ENCODE data around the gene BMPR1A. TPM values are rescaled to one million over a fixed set of nuclear protein-coding genes. Genes with fewer than 3 reads are reported as not detected.

BMPR1A gene
- total RNA-seq, 1 experiment from 2014 or later = 94.3 TPM

DNA sequence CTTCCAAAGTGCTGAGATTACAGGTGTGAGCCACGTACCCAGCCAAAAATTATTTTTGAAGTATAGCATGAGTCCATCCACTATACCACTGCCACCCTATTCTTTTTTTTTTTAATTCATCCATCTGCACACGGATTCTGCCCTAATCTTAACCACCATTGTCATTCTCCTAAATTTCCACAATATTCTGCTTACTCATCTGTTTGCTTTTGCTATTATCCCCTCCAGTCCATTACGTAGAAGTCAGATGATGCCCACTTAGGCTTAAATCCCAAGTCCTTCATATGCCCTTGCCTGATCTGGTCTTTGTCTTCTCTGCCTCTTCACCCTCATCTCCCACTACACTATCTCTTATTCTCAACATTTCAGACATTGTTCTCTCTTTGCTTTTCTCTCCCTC is 114.3 kb downstream of the BMPR1A start:
- CTCF ChIA-PET = no interaction called here
- in situ Hi-C loops (cut with HindIII; ENCODE audit: low pct_unique_long_range_greater_than_20kb, low sequenced_read_pairs) (no loop called here), intact Hi-C loops (cut with micrococcal nuclease; ENCODE audit: unreplicated experiment) (no loop called here)
- Histone ChIP-seq H3K27me3 (ENCODE audit: control insufficient read depth, insufficient read depth, low read length) (no peaks in the 10 kb centered on the region), H3K9me3 (ENCODE audit: control insufficient read depth, insufficient read depth, low read depth, low read length) (no peaks in the 10 kb centered on the region), H3K4me1 (ENCODE audit: control insufficient read depth, insufficient read depth, low read length) (peaks cover 7% of the 10 kb centered on the region), H3K27ac (ENCODE audit: low read length) (no peak overlapping the region), H3K4me3 (ENCODE audit: low read depth in 2 of 2, low read length in 2 of 2) (no peak overlapping the region), H3K36me3 (ENCODE audit: control insufficient read depth, insufficient read depth, low read length) (no peaks in the 10 kb centered on the region)
- no peak for TF ChIP-seq SIN3A (IDR thresholded peaks at IDR 0.05; ENCODE audit: borderline replicate concordance, insufficient read depth, low read depth, low read length)
- TF ChIP-seq CTCF (IDR thresholded peaks at IDR 0.05) = no peak
- TF ChIP-seq, protein P1, sequence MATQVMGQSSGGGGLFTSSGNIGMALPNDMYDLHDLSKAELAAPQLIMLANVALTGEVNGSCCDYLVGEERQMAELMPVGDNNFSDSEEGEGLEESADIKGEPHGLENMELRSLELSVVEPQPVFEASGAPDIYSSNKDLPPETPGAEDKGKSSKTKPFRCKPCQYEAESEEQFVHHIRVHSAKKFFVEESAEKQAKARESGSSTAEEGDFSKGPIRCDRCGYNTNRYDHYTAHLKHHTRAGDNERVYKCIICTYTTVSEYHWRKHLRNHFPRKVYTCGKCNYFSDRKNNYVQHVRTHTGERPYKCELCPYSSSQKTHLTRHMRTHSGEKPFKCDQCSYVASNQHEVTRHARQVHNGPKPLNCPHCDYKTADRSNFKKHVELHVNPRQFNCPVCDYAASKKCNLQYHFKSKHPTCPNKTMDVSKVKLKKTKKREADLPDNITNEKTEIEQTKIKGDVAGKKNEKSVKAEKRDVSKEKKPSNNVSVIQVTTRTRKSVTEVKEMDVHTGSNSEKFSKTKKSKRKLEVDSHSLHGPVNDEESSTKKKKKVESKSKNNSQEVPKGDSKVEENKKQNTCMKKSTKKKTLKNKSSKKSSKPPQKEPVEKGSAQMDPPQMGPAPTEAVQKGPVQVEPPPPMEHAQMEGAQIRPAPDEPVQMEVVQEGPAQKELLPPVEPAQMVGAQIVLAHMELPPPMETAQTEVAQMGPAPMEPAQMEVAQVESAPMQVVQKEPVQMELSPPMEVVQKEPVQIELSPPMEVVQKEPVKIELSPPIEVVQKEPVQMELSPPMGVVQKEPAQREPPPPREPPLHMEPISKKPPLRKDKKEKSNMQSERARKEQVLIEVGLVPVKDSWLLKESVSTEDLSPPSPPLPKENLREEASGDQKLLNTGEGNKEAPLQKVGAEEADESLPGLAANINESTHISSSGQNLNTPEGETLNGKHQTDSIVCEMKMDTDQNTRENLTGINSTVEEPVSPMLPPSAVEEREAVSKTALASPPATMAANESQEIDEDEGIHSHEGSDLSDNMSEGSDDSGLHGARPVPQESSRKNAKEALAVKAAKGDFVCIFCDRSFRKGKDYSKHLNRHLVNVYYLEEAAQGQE (IDR thresholded peaks at IDR 0.05; ENCODE audit: insufficient read depth in 1 of 2, low read depth in 2 of 2, low read length in 1 of 2) = no peak
- no peak for TF ChIP-seq TCF7L2 (IDR thresholded peaks at IDR 0.05; ENCODE audit: low read depth, low read length)
- TF ChIP-seq POLR2AphosphoS5 (IDR thresholded peaks at IDR 0.05; ENCODE audit: low read depth, low read length) = no peak
- ATAC-seq = no peak
- BruUV-seq (replicated peaks) = no TSS peak
- no peak for DNase-seq (ENCODE audit: low read depth, low spot score)
- POLR2A ChIA-PET = interaction anchor here (0.7 kb wide), 1 partner anchor 227 kb away, joined by 4 read pairs; no protein-coding TSS in a partner anchor

- ATAC-seq = 0 out of 2 replicates have a peak, but pooled peaks have one; percentile 45
- POLR2A ChIA-PET = no interaction called here
Measured at GRCh38 chr10:86871563-86872183, 115.3 kb downstream of the BMPR1A start.

DNA sequence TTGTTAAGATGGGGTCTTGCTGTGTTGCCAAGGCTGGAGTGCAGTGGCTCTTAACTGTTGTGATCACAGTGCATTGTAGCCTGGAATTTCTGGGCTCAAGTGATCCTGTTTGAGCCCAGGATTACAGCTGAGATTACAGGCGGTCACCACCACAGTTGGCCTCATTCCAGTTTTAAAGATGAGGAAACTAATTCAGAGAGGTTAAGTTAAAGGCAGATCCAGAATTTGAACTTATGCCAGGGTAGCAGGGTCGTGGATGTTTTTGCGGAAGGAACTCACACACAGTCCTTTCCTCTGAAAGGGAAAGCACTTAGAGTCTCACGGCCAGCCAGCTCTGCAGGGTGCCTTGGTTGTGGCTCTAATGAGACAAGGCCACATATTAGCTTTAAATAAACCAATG is 116.3 kb downstream of the BMPR1A start:
- intact Hi-C loops (cut with micrococcal nuclease; ENCODE audit: unreplicated experiment) = no loop called here
- ChIA-PET CTCF (no interaction called here), POLR2A (no interaction called here)
- BruUV-seq (replicated peaks) = no TSS peak
- Histone ChIP-seq H3K4me1 (ENCODE audit: control insufficient read depth, insufficient read depth, low read length) (peaks cover 7% of the 10 kb centered on the region), H3K27me3 (ENCODE audit: control insufficient read depth, insufficient read depth, low read length) (no peaks in the 10 kb centered on the region), H3K36me3 (ENCODE audit: control insufficient read depth, insufficient read depth, low read length) (peaks cover 2% of the 10 kb centered on the region; the same call in 1 of the 2 replicates), H3K9me3 (ENCODE audit: control insufficient read depth, insufficient read depth, low read depth, low read length) (no peaks in the 10 kb centered on the region), H3K27ac (ENCODE audit: low read length) (no peak overlapping the region), H3K4me3 (ENCODE audit: low read depth in 2 of 2, low read length in 2 of 2) (no peak overlapping the region)
- in situ Hi-C loops (cut with HindIII; ENCODE audit: low pct_unique_long_range_greater_than_20kb, low sequenced_read_pairs) = no loop called here
- DNase-seq (ENCODE audit: low read depth, low spot score) (no peak), ATAC-seq (no peak; the same call in 1 of the 2 replicates)
- TF ChIP-seq TCF7L2 (IDR thresholded peaks at IDR 0.05; ENCODE audit: low read depth, low read length) (no peak), CTCF (IDR thresholded peaks at IDR 0.05) (no peak), SIN3A (IDR thresholded peaks at IDR 0.05; ENCODE audit: borderline replicate concordance, insufficient read depth, low read depth, low read length) (no peak), POLR2AphosphoS5 (IDR thresholded peaks at IDR 0.05; ENCODE audit: low read depth, low read length) (no peak)
- TF ChIP-seq, protein P1 (IDR thresholded peaks at IDR 0.05; ENCODE audit: insufficient read depth in 1 of 2, low read depth in 2 of 2, low read length in 1 of 2) = no peak

More at GRCh38 chr10:86871563-86872183, 115.3 kb downstream of the BMPR1A start:
- no peak overlapping the region for H3K4me3 ChIP-seq (ENCODE audit: low read depth in 2 of 2, low read length in 2 of 2)
- no peaks in the 10 kb centered on the region for H3K9me3 ChIP-seq (ENCODE audit: control insufficient read depth, insufficient read depth, low read depth, low read length)
- CTCF ChIA-PET = no interaction called here
- no peaks in the 10 kb centered on the region for H3K27me3 ChIP-seq (ENCODE audit: control insufficient read depth, insufficient read depth, low read length)
- H3K27ac ChIP-seq (ENCODE audit: low read length) = no peak overlapping the region
- in situ Hi-C loops (cut with HindIII; ENCODE audit: low pct_unique_long_range_greater_than_20kb, low sequenced_read_pairs) = no loop called here
- H3K4me1 ChIP-seq (ENCODE audit: control insufficient read depth, insufficient read depth, low read length) = peaks cover 7% of the 10 kb centered on the region
- H3K36me3 ChIP-seq (ENCODE audit: control insufficient read depth, insufficient read depth, low read length) = no peaks in the 10 kb centered on the region; the same call in 1 of the 2 replicates
- intact Hi-C loops (cut with micrococcal nuclease; ENCODE audit: unreplicated experiment) = no loop called here
- TF ChIP-seq POLR2AphosphoS5 (IDR thresholded peaks at IDR 0.05; ENCODE audit: low read depth, low read length) (no peak), TCF7L2 (IDR thresholded peaks at IDR 0.05; ENCODE audit: low read depth, low read length) (no peak), SIN3A (IDR thresholded peaks at IDR 0.05; ENCODE audit: borderline replicate concordance, insufficient read depth, low read depth, low read length) (no peak)
- DNase-seq (ENCODE audit: low read depth, low spot score) = no peak
- no TSS peak for BruUV-seq (replicated peaks)

Measured in Panc1 (cell line).